Myocyte (in vitro differentiated cells): ENCODE data around the gene ASMT. TPM values are rescaled to one million over a fixed set of nuclear protein-coding genes. Genes with fewer than 3 reads are reported as not detected.
"Not testable (repeated sequence)": the region's sequence is repeated elsewhere in the genome, so short reads cannot be mapped to it uniquely, and the experiment has no call there.

ENCODE experiments used
- DNase-seq: peaks from one replicate; pipeline ENCODE4 v3.0.0-alpha.2; 2012; ENCODE audit warnings: low read depth
- total RNA-seq: library from RNA; depleted of rRNA; stranded (reverse); fragments of >200 nt; gene quantifications from 2 replicates; pipeline ENCODE4 v1.2.3, GENCODE V29; 2014

Gene ASMT
- total RNA-seq, 1 donor from 2014 or later, result not detected

DNA sequence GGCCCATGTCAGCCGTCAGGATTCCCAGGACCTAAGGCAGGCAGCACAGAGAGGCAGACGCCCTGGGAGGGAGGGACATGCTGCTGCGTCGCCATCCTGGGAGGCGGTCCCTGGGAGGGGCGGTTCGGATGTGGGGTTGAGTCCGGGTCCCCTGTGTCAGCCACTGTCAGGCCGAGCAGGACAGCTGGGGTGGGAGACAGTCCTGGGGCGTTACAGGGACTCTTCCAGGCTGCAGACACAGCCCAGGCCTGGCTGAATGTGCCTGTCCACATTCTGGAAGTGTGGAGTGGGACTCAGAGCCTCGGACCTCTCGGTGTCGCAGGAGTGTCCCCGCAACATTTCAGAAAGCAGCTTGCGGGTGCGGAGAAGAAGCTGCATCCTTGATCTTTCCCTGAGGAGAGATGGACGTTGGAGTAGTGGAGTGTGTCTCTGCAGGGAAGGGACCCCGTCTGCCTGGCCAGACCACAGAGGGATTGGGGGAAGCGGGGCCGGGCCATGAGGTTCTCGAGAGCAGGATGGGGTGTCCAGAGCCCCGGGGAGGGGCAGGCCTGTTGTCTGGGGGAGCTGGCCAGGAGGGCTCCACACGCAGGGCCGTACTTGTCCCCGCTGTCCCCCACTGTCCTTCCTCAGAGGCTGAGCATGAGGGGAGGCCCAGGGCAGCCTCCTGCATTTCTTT, 17.4 kb upstream of the ASMT start:
- DNase-seq, result no peak

DNA sequence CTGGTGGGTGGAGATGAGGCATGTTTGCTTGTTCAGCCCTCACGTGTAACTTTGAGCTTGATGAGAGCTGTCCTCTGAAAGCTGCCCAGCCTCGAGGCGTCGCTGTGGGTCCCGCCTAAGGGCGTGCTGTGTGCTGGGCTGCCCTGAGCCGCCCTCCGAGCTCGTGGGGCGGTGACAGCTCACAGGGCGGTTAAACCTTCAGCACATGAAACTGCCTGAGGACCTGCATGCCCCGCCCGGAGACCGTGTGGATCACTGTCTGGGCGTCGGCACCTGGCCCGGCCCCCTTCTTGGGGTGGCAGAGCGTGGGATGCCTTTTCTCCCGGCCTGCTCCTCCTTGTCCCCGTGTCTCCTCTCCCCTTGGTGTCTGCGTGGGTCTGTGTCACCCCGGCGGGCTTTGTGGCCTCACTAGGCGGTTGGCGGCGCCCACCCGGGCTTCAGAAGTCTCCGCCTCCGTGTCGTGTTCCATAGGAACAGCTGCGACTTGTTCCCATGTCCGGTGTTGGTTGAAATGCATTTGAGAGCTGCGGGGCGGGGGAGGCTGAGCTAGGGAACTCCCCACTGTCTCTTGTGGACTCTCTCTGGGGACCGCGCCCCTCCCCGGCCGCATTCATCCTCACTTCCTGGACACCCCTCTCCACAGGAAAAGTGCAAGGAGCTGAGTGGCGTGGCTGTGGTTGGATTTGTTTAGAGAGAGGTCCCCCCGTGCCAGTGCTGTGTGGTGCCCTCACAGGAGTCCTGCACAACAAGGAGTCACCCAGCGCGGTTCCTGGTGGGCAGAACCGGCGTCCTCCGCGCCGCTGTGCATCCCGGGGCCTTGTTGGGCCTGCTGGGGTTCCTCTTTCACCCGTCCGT, 16.6 kb upstream of the ASMT start:
- DNase-seq, result no peak

DNA sequence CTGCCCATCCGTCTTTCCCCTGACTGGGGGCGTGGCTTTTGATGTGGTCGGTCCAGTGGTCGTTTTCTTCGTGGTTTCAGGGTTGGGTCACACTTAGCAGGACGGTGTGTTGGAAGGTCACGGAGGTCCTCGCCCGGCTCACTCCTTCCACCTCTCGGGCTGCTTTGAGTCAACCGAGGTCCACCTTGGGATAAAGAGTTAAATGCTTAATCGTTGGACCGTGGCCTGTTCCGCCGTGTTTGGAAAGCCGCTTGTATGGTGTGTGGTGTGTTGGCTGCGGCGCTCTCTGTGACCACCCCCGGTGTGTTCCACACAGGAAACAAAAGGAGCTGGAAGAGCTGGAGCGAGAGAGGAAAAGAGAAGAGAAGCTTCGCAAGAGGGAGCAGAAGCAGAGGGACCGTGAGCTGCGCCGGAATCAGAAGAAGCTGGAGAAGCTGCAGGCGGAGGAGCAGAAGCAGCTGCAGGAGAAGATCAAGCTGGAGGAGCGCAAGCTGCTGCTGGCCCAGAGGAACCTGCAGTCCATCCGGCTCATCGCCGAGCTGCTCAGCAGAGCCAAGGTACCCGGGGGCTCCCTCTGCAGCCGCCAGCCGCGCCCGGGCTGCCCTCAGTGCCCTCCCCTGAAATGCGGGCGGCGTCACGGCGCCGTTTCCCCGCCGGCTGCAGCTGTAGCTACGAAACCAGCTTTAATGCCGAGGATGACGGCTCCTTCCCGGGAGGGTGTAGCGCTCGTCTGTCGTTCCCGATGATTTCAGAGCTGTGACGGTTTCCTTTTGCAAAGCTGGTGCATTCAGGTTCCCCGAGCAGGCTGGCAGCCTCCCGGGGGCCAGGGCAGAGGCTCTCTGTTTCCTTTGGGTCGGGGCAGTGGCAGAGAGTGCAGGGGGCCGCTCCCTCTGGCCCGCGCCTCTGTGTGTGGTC, 15.7 kb upstream of the ASMT start:
- DNase-seq, result no peak

DNA sequence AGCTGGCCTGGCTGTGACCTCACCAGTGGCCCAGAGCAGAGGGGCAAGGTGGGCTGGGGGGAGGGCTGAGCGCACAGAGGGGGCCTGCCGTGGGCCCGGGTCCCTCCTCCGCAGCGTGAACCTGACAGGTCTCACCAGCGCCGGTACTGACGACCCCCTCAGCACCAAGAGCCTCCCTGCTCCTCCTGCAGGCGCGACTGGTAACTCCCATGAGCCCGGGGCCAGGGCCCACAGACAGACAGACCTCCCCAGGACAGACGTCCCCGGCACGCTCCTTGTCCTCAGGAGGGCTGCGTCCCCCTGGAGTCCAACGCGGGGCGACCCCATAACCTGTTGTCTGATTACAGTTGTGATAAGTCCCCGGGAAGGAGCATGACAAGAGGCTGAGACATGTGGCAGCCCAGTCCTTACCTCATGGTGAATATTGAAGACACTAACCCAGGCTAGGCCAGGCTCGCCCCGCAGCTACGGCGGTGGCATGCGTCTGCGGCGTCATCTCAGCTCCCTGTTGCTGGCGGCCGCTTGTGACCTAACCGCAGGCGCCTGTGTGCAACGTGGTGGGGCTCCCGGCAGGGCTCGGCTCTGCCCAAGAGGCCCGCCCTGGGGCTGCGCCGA, 15.0 kb upstream of the ASMT start:
- DNase-seq, result no peak

DNA sequence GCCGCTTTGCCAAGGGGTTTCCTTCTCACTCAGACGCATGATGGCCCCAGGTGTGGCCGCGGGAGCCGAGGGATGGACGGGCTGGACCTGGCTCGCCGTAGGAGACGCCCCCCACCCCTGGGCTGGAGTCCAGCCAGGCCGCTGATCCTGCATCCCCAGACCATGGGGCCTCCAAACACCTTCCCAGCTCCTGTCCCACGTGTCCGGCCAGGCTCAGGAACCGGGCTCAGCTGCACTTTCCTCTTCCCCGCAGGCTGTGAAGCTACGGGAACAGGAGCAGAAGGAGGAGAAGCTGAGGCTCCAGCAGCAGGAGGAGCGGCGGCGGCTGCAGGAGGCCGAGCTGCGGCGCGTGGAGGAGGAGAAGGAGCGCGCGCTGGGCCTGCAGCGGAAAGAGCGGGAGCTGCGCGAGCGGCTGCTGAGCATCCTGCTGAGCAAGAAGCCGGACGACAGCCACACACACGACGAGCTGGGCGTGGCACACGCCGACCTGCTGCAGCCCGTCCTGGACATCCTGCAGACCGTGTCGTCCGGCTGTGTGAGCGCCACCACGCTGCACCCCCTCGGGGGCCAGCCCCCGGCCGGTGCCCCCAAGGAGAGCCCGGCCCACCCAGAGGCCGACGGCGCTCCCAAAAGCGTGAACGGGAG, 14.3 kb upstream of the ASMT start:
- DNase-seq, result no peak

DNA sequence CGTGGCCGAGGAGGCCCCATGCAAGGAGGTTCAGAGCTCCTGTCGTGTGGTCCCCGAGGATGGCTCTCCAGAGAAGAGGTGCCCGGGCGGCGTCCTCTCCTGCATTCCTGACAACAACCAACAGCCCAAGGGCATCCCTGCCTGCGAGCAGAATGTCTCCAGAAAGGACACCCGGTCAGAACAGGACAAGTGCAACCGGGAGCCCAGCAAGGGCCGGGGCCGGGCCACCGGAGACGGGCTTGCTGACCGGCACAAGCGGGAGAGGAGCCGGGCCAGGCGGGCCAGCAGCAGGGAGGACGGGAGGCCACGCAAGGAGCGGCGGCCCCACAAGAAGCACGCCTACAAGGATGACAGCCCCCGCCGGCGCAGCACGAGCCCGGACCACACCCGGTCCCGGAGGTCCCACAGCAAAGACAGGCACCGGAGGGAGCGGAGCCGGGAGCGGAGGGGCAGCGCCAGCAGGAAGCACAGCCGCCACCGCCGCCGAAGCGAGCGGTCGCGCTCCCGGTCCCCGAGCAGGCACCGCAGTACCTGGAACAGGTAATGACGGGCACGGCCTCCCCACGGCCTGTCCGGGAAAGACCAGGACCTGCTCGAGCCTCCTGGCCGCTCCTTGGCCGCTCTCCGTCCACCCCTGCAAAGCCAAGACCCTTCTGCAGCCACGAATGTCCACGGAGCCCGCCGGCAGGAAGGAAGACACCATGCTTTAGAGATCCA, 13.7 kb upstream of the ASMT start:
- no peak for DNase-seq

DNA sequence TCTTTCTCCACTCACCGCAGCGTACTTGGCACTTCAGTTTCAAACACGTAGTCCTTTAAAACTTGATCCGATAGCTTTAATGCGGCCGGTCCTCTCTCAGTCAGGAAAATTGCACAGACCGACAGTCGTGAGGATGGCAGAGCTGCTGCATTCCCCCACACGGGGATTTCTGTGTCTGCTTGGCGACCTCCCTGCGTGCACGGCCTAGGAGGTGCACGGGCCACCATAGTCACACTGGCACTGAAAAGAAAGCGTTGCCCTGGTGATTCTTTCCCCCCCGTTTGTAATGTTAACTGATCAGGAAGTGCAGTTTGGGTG, 13.1 kb upstream of the ASMT start:
- no peak for DNase-seq

DNA sequence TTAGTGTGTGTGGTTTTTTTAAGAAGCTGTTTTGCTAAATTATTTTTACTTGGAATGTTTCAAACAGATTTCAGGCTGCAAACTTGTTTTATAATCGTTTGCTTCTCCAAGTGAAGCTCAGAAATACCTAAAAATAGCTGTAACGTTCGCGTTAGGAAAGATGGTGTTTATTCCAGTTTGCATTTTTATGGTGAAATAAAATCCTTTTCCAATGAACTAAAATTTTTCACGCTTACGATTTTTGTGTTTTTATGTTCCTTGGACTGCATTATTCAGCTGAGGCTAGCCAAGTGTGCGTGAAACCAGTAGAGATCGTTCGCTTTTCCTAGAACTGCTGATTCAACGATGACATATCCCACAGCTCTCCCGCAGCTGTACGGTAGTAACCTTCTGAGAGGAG, 12.6 kb upstream of the ASMT start:
- DNase-seq, result no peak

DNA sequence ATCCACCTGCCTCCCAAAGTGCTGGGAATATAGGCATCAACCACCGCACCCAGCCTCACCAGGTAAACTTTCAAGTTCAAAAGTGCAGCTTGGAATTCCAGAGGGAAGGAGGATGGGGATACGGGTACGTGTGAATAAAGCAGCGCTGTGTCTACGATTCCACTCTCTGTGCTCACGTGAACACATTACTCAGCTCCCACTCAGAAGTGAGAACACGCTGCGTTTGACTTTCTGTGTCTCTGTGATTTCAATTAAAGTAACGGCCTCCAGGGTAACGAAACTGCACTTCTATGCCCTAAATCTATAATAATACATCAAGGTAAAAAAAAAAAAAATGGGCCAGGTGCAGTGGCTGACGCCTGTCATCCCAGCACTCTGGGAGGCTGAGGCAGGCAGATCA, 8.4 kb upstream of the ASMT start:
- DNase-seq, result no peak

DNA sequence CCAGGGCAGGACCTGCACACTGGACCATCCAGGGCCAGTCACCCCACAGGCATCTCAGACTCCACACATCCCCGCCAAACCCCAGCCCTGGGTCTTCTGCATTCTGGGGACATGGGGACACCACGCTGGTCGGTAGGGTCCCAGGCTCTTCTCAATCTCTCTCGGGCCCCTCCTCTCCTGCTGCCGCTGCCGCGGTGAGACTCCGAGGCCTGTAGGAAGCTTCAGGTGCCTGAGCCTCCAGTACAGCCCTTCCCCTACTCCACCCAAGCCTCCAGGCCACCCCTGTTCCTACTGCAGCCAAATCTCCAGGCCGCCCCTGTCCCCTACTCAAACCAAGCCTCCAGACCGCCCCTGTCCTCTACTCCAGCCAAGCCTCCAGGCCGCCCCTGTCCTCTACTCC, 5.5 kb upstream of the ASMT start:
- DNase-seq, result no peak

DNA sequence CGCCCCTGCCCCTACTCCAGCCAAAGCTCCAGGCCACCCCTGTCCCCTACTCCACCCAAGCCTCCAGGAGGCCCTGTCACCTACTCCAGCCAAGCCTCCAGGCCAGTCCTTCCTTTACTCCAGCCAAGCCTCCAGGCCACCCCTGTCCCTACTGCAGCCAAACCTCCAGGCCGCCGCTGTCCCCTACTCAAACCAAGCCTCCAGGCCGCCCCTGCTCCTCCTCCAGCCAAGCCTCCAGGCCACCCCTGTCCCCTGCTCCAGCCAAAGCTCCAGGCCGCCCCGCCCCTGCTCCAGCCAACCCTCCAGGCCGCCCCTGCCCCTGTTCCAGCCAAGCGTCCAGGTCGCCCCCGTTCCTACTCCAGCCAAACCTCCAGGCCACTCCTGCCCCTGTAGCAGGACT, 5.1 kb upstream of the ASMT start:
- no peak for DNase-seq

DNA sequence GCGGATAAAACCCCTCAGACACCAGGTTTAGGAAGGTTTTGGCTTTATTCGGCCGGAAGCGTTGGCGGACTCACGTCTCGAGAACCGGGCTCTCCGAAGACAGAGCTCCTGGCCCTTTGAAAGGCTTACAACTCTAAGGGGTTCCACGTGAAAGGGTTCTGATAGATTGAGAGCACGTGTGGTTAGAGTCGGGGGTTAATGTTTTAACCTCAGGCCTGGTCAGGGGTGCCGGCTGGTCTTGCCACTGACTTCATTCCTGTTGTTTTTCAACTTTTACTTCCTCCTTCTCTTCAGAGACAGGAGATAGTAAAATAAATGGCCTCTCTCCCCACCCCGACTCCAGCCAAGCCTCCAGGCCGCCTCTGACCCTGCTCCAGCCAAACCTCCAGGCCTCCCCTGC, 4.7 kb upstream of the ASMT start:
- no peak for DNase-seq

DNA sequence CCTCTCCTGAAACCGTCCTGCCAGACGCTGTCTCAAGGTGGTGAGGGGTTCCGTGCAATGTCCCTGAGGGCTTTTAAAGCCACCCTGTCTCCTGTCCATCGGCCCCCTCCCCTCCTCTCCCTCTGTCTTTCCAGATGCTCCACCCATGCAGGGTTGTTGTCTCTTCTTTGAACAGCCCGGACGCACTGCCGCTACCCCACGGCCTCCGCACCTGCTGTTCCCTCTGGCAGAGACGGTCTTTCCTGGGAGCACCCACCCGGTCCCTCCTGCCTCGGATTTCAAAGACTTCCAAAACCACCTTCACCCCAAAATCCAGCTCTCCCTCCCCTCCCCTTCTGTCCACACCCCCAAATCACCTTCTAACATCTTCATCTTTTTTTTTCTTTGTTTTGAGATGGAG, 4.1 kb upstream of the ASMT start:
- DNase-seq, result no peak

DNA sequence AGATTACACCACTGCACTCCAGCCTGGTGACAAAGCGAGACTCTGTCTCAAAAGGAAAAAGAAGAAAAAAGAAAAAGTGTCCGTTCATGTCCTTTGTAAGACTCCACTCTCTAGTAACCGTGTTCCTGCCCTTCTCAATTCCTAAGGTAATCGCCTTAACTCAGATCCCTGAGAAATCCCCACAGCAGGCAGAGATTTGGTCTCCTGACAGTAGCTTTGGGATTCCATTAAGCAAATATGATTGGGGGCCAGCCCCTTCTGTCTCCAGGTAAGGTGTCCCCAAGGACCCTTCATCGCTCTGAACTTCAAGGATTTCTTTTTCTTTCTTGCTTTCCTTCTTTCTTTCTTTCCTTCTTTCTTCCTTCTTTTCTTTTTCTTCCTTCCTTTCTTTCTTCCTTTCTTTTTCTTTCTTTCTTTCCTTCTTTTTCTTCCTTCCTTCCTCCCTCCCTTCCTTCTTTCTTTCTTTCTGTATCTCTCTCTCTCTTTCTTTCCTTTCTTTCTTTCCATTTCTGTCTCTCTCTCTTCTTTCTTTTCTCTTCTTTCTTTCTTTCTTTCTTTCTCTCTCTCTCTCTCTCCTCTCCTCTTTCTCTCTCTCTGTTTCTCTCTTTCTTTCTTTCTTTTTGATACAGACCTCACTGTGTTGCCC, 2.1 kb upstream of the ASMT start:
- no peak for DNase-seq

DNA sequence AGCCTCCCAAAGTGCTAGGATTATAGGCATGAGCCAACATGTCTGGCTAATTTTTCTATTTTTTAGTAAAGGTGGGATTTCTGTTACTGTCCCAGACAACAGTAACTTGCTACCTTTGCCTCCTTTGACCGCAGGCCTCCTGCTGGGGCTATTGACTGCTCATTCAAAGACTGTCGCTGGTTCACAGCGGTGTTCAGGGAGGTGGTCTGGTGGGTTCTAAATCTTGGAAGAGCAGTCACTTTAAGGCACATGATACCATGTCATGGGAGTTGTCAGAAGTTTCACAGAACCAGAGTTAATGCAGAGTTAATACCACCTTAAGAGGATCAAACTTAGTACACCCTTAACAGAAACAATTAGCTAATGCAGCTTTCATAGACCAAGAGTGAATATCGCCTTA, 3.8 kb downstream of the ASMT start:
- DNase-seq, result no peak

DNA sequence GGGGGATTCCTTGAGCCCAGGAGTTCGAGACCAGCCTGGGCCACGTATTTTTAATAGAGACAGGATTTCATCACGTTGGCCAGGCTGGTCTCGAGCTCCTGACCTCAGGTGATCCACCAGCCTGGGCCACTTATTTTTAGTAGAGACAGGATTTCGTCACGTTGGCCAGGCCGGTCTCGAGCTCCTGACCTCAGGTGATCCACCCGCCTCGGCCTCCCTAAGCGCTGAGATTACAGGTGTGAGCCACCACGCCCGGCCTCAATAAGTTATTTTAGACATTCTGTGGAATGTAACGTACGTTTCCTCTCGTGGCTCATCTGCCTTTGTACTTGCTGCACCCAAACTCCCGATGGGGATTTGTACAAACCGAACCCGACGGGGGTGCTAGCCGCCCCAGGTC, 8.8 kb downstream of the ASMT start:
- no peak for DNase-seq

DNA sequence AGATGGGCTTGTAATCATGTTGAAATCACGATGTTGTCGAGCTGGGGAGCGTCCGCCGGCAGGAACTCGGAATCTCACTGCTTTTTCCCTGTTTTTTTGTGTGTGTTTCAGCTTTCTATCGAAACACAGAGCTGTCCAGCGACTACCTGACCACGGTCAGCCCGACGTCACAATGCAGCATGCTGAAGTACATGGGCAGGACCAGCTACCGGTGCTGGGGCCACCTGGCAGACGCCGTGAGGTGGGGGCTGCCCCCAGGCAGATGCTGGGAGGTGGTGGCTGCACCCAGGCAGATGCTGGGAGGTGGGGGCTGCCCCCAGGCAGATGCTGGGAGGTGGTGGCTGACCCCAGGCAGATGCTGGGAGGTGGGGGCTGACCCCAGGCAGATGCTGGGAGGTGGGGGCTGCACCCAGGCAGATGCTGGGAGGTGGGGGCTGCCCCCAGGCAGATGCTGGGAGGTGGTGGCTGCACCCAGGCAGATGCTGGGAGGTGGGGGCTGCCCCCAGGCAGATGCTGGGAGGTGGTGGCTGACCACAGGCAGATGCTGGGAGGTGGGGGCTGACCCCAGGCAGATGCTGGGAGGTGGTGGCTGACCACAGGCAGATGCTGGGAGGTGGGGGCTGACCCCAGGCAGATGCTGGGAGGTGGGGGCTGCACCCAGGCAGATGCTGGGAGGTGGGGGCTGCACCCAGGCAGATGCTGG, 9.4 kb downstream of the ASMT start:
- DNase-seq, result not testable (repeated sequence)

DNA sequence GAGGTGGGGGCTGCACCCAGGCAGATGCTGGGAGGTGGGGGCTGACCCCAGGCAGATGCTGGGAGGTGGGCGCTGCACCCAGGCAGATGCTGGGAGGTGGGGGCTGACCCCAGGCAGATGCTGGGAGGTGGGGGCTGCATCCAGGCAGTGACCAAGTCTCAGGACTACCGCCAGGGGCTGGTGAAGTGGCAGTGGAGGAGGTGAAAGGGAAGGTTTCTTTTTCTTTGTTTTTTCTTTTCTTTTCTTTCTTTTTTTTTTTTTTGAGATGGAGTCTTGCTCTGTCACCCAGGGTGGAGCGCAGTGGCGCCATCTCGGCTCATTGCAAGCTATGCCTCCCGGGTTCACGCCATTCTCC, 10.0 kb downstream of the ASMT start:
- DNase-seq, result not testable (repeated sequence)

DNA sequence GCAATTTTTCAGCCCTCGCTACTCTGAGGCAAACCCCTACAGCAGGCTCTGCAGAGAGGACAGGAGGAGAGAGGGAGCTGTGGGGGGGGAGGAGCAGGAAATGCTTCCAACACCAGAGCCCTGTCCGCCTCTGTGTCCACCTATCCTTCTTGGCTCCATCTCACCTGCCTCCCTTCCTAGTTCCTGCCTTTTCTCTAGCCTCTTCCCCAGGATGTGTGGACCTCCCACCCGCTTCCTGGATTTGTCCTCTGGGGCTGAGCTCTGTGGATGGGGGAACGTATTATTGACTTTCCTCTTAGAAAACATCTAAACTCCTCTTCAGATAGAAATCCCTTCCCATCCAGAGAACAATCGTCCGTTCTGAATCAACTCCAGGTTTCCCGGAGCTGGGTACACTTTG, 14.4 kb downstream of the ASMT start:
- no peak for DNase-seq
